Liver (tissue), 9 donors: ENCODE measurements around the gene PHEX. TPM values are rescaled to one million over a fixed set of nuclear protein-coding genes. Genes with fewer than 3 reads are reported as not detected.

Source experiments
- DNase-seq: peaks from one replicate; pipeline ENCODE4 v3.0.0-alpha.2; 2017; ENCODE audit warnings: low spot score
- H3K27ac ChIP-seq, 2 donors: one replicate each; pipeline ENCODE4 v1.7.0; 2013; ENCODE audit warnings: inconsistent platforms in 2 of 2, low read length in 2 of 2, control low read depth in 1 of 2, low read depth in 1 of 2, mild to moderate bottlenecking in 1 of 2
- H3K27me3 ChIP-seq, 4 donors: one replicate each; pipeline versions ENCODE4 v1.6.1 to v1.7.0; 2013; ENCODE audit warnings: low read length in 3 of 4, inconsistent platforms in 1 of 4, mild to moderate bottlenecking in 1 of 4, moderate library complexity in 1 of 4; ENCODE audit not compliant: control insufficient read depth in 4 of 4, insufficient read depth in 4 of 4
- H3K36me3 ChIP-seq, 4 donors: one replicate each; pipeline versions ENCODE4 v1.6.1 to v1.7.0; 2013; ENCODE audit warnings: low read length in 3 of 4, mild to moderate bottlenecking in 3 of 4, low read depth in 1 of 4, moderate library complexity in 1 of 4; ENCODE audit not compliant: control insufficient read depth in 4 of 4, insufficient read depth in 3 of 4
- H3K4me1 ChIP-seq, 4 donors: one replicate each; pipeline versions ENCODE4 v1.6.1 to v1.7.0; 2013; ENCODE audit warnings: low read length in 3 of 4, mild to moderate bottlenecking in 3 of 4, moderate library complexity in 1 of 4; ENCODE audit not compliant: control insufficient read depth in 4 of 4, insufficient read depth in 4 of 4
- H3K4me3 ChIP-seq, 3 donors: one replicate each; pipeline versions ENCODE4 v1.6.1 to v1.7.0; 2013; ENCODE audit warnings: low read length in 3 of 3, control low read depth in 1 of 3, low read depth in 1 of 3, mild to moderate bottlenecking in 1 of 3
- H3K9ac ChIP-seq, 2 donors: one replicate each; pipeline ENCODE4 v1.7.0; 2013; ENCODE audit warnings: low read length in 2 of 2, mild to moderate bottlenecking in 2 of 2, moderate library complexity in 2 of 2, control low read depth in 1 of 2, low read depth in 1 of 2
- H3K9me3 ChIP-seq, 4 donors: one replicate each; pipeline versions ENCODE4 v1.6.1 to v1.7.0; 2013; ENCODE audit warnings: low read length in 3 of 4; ENCODE audit not compliant: control insufficient read depth in 4 of 4
- ATF3 ChIP-seq: IDR thresholded peaks from 2 replicates; pipeline ENCODE4 v1.6.1; 2016; ENCODE audit warnings: antibody characterized with exemption
- CTCF ChIP-seq: fragments of 150-350 bp; IDR thresholded peaks from 2 replicates; pipeline ENCODE4 v1.5.1; 2017; ENCODE audit warnings: improper control_type of control experiment, low read depth, low read length; ENCODE audit not compliant: missing input control
- EGR1 ChIP-seq, 2 donors: IDR thresholded peaks; 2 replicates each; pipeline ENCODE4 v1.6.1; 2016 to 2018; ENCODE audit warnings: antibody characterized with exemption in 2 of 2, low read depth in 2 of 2
- FOXA1 ChIP-seq: IDR thresholded peaks from 2 replicates; pipeline ENCODE4 v1.6.1; 2016; ENCODE audit warnings: antibody characterized with exemption
- FOXA2 ChIP-seq: IDR thresholded peaks from 2 replicates; pipeline ENCODE4 v1.6.1; 2016; ENCODE audit warnings: antibody characterized with exemption
- GABPA ChIP-seq, 2 donors: IDR thresholded peaks in 1 of 2; conservative IDR thresholded peaks in 1 of 2; 2 replicates each; pipeline ENCODE4 v1.6.1; 2016; ENCODE audit warnings: antibody characterized with exemption in 2 of 2, mild to moderate bottlenecking in 1 of 2, moderate library complexity in 1 of 2
- HNF4A ChIP-seq, 2 donors: conservative IDR thresholded peaks; 2 replicates each; pipeline ENCODE4 v1.6.1; 2016; ENCODE audit warnings: antibody characterized with exemption in 2 of 2, mild to moderate bottlenecking in 2 of 2
- HNF4G ChIP-seq: IDR thresholded peaks from 2 replicates; pipeline ENCODE4 v1.6.1; 2016; ENCODE audit warnings: antibody characterized with exemption
- JUND ChIP-seq, 2 donors: IDR thresholded peaks; 2 replicates each; pipeline ENCODE4 v1.6.1; 2016; ENCODE audit warnings: antibody characterized with exemption in 2 of 2
- MAX ChIP-seq: IDR thresholded peaks from 2 replicates; pipeline ENCODE4 v1.6.1; 2016; ENCODE audit warnings: antibody characterized with exemption
- NR2F2 ChIP-seq: IDR thresholded peaks from 2 replicates; pipeline ENCODE4 v1.6.1; 2016; ENCODE audit warnings: antibody characterized with exemption
- RAD21 ChIP-seq, 2 donors: IDR thresholded peaks; 2 replicates each; pipeline ENCODE4 v1.6.1; 2016; ENCODE audit warnings: antibody characterized with exemption in 2 of 2, mild to moderate bottlenecking in 2 of 2
- REST ChIP-seq: IDR thresholded peaks from 2 replicates; pipeline ENCODE4 v1.6.1; 2016; ENCODE audit warnings: antibody characterized with exemption, mild to moderate bottlenecking
- RXRA ChIP-seq, 2 donors: IDR thresholded peaks; 2 replicates each; pipeline ENCODE4 v1.6.1; 2017 to 2018; ENCODE audit warnings: antibody characterized with exemption in 2 of 2, mild to moderate bottlenecking in 1 of 2
- SP1 ChIP-seq: IDR thresholded peaks from 2 replicates; pipeline ENCODE4 v1.6.1; 2018; ENCODE audit warnings: antibody characterized with exemption, mild to moderate bottlenecking
- TAF1 ChIP-seq: conservative IDR thresholded peaks from 2 replicates; pipeline ENCODE4 v1.6.1; 2016; ENCODE audit warnings: antibody characterized with exemption, mild to moderate bottlenecking
- YY1 ChIP-seq: IDR thresholded peaks from 2 replicates; pipeline ENCODE4 v1.6.1; 2016; ENCODE audit warnings: antibody characterized with exemption, mild to moderate bottlenecking
- ZBTB33 ChIP-seq: IDR thresholded peaks from 2 replicates; pipeline ENCODE4 v1.6.1; 2016; ENCODE audit warnings: antibody characterized with exemption
- WGBS: extraction: QIAGEN DNeasy Blood & Tissue Kit; methylation state at CpG from one replicate; pipeline ENCODE4 v1.1.7; 2013; 5-methylcytosine and 5-hydroxymethylcytosine counted together
- polyA plus RNA-seq, 2 donors: library from polyadenylated mRNA; stranded (reverse) in 1 of 2; unstranded in 1 of 2; fragments of 200-250 nt in 1 of 2; fragments of >200 nt in 1 of 2; fragmentation: Nextera tagmentation in 1 of 2; extraction: Ambion mirVana in 1 of 2; gene quantifications; one replicate each; pipeline versions ENCODE4 v1.2.1 to v1.2.3, GENCODE V29; 2013 to 2015
- total RNA-seq, 2 donors: library from RNA; depleted of rRNA; stranded (reverse); fragments of >200 nt; gene quantifications; one replicate each; pipeline ENCODE4 v1.2.3, GENCODE V29; 2014
- donor health status: healthy.
- donor health status: healthy.
- donor health status: healthy.
- donor health status: healthy.
- donor health status: healthy.

Gene PHEX
- total and polyA plus RNA-seq, 4 donors = 0.01 to 0.14 (median 0.08) TPM; not detected in 1

GRCh38 chrX:22184096-22184495, 152.0 kb downstream of the PHEX start:
- Histone ChIP-seq H3K27ac (no peak overlapping the region), H3K27me3 (peaks cover 0 to 4% (median 0%) of the 10 kb centered on the region in 4 donors), H3K9ac (no peak overlapping the region), H3K4me1 (no peaks in the 10 kb centered on the region), H3K4me3 (no peak overlapping the region), H3K36me3 (no peaks in the 10 kb centered on the region), H3K9me3 (peaks cover 0 to 4% (median 0%) of the 10 kb centered on the region in 4 donors)
- WGBS = 59% methylated on average over 2 of the region's 2 CpGs
- TF ChIP-seq EGR1 (IDR thresholded peaks at IDR 0.05; ENCODE audit: low read depth in 2 of 2) = no peak
- no peak for TF ChIP-seq FOXA2
- TF ChIP-seq CTCF = no peak
- no peak for TF ChIP-seq JUND (IDR thresholded peaks at IDR 0.05)
- TF ChIP-seq ATF3 = no peak
- no peak for TF ChIP-seq HNF4A (conservative IDR thresholded peaks at IDR 0.05)
- no peak for TF ChIP-seq YY1
- no peak for TF ChIP-seq RAD21 (IDR thresholded peaks at IDR 0.05)
- no peak for TF ChIP-seq MAX
- DNase-seq = no peak

- WGBS = 80% methylated on average over 2 of the region's 2 CpGs
- no peak for DNase-seq
- Histone ChIP-seq H3K4me3 (no peak overlapping the region), H3K27me3 (peaks cover 0 to 4% (median 0%) of the 10 kb centered on the region in 4 donors), H3K27ac (no peak overlapping the region), H3K9me3 (no peaks in the 10 kb centered on the region), H3K36me3 (no peaks in the 10 kb centered on the region), H3K4me1 (no peaks in the 10 kb centered on the region), H3K9ac (no peak overlapping the region)
- TF ChIP-seq MAX (no peak), JUND (IDR thresholded peaks at IDR 0.05) (no peak), REST (no peak), ZBTB33 (no peak), CTCF (no peak), RAD21 (IDR thresholded peaks at IDR 0.05) (no peak), RXRA (IDR thresholded peaks at IDR 0.05) (no peak), SP1 (no peak), EGR1 (IDR thresholded peaks at IDR 0.05; ENCODE audit: low read depth in 2 of 2) (no peak), FOXA1 (no peak), TAF1 (no peak), YY1 (no peak), ATF3 (no peak), NR2F2 (no peak), FOXA2 (no peak), HNF4G (no peak), GABPA (IDR thresholded peaks at IDR 0.05 in 1 of 2, conservative IDR thresholded peaks at IDR 0.05 in 1 of 2) (no peak)
Measured at GRCh38 chrX:22186165-22186564, 154.0 kb downstream of the PHEX start.
